Measurements from ENCODE around the gene NHEJ1. TPM values are rescaled to one million over a fixed set of nuclear protein-coding genes. Genes with fewer than 3 reads are reported as not detected.

The NHEJ1 gene
- total RNA-seq, 1 experiment from 2014 or later = 11.5 TPM

DNA sequence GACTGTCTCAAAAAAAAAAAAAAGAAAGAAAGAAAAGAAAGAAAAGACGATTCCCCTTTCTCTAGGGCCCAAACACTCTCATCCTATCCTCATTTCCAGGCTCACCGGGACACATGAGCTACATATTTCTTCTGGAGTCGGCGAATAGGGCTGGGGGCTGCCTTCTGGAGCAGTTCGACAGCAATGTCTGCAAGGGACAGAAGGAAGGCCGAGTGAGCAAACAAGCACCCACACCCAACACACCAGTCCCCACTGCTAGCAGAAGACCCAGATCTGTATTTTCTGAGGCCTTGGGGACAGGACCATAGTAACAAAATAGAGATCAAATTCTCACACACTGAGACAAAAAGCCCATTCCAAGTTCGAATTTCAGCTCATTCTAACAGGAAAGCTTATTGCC, 14.9 kb upstream of the NHEJ1 start:
- Mint-ChIP-seq H3K27ac (ENCODE audit: low read depth, unreplicated experiment) (peak overlapping the region; percentile 35), H3K4me3 (ENCODE audit: unreplicated experiment) (peak overlapping the region; percentile 82), H3K9me3 (ENCODE audit: unreplicated experiment) (no peaks in the 10 kb centered on the region), H3K36me3 (ENCODE audit: insufficient read depth, unreplicated experiment) (peaks cover 41% of the 10 kb centered on the region), H3K4me1 (ENCODE audit: insufficient read depth, unreplicated experiment) (peaks cover 8% of the 10 kb centered on the region), H3K27me3 (ENCODE audit: insufficient read depth, unreplicated experiment) (no peaks in the 10 kb centered on the region)
- ChIA-PET POLR2A (interaction anchor here (0.5 to 3.4 kb wide), 19 partner anchors 9 to 341 kb away, joined by 3 to 93 read pairs (median 11); partner anchors contain the start of genes ABCB6, ANKZF1, ATG9A and DNAJB2), CTCF (interaction anchor here (0.7 to 9.3 kb wide), 13 partner anchors 12 to 165 kb away, joined by 3 to 82 read pairs (median 6); partner anchors contain the start of genes ANKZF1, ATG9A, DNAJB2 and NHEJ1)
- no TSS peak for BruUV-seq (replicated peaks)
- TF ChIP-seq, protein P1, sequence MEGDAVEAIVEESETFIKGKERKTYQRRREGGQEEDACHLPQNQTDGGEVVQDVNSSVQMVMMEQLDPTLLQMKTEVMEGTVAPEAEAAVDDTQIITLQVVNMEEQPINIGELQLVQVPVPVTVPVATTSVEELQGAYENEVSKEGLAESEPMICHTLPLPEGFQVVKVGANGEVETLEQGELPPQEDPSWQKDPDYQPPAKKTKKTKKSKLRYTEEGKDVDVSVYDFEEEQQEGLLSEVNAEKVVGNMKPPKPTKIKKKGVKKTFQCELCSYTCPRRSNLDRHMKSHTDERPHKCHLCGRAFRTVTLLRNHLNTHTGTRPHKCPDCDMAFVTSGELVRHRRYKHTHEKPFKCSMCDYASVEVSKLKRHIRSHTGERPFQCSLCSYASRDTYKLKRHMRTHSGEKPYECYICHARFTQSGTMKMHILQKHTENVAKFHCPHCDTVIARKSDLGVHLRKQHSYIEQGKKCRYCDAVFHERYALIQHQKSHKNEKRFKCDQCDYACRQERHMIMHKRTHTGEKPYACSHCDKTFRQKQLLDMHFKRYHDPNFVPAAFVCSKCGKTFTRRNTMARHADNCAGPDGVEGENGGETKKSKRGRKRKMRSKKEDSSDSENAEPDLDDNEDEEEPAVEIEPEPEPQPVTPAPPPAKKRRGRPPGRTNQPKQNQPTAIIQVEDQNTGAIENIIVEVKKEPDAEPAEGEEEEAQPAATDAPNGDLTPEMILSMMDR (IDR thresholded peaks at IDR 0.05; ENCODE audit: unreplicated experiment) = no peak
- DNase-seq (ENCODE audit: unreplicated experiment) = no peak
- intact Hi-C loops (cut with micrococcal nuclease) = loop anchor here (5.0 kb wide), 1 partner anchor 102 kb away; the partner anchor contains the start of gene DNAJB2

DNA sequence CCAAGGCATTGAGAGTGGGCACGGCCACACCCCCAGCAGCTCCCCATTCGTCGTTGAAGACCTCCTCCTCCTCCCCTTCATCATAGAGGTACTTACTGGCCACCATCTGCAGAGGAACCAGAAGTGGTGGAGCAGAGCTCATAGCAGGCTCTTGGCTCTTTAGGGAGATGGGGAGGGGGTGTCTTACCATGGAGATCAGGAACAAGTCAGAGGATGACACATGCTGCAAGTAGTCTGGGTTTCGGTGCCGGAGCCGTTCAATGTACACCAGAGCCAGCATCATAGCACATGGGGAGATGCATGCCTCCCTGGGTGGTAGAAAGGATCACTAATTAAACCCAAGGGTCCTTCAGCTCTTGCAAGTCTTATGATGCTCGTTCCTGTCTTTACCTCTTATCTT, 14.2 kb upstream of the NHEJ1 start:
- Mint-ChIP-seq H3K36me3 (ENCODE audit: insufficient read depth, unreplicated experiment) (peaks cover 41% of the 10 kb centered on the region), H3K9me3 (ENCODE audit: unreplicated experiment) (no peaks in the 10 kb centered on the region), H3K27ac (ENCODE audit: low read depth, unreplicated experiment) (no peak overlapping the region), H3K4me1 (ENCODE audit: insufficient read depth, unreplicated experiment) (peaks cover 8% of the 10 kb centered on the region), H3K27me3 (ENCODE audit: insufficient read depth, unreplicated experiment) (no peaks in the 10 kb centered on the region), H3K4me3 (ENCODE audit: unreplicated experiment) (no peak overlapping the region)
- ChIA-PET CTCF (interaction anchor here (0.9 to 9.3 kb wide), 11 partner anchors 9 to 164 kb away, joined by 3 to 82 read pairs (median 7); partner anchors contain the start of gene NHEJ1), POLR2A (interaction anchor here (1.6 to 3.4 kb wide), 5 partner anchors 15 to 112 kb away, joined by 6 to 93 read pairs (median 11); partner anchors contain the start of genes ANKZF1, ATG9A, DNAJB2 and ZFAND2B)
- no TSS peak for BruUV-seq (replicated peaks)
- TF ChIP-seq, protein P1 (IDR thresholded peaks at IDR 0.05; ENCODE audit: unreplicated experiment) = no peak
- intact Hi-C loops (cut with micrococcal nuclease) = loop anchor here (5.0 kb wide), 1 partner anchor 102 kb away; the partner anchor contains the start of gene DNAJB2
- no peak for DNase-seq (ENCODE audit: unreplicated experiment)

DNA sequence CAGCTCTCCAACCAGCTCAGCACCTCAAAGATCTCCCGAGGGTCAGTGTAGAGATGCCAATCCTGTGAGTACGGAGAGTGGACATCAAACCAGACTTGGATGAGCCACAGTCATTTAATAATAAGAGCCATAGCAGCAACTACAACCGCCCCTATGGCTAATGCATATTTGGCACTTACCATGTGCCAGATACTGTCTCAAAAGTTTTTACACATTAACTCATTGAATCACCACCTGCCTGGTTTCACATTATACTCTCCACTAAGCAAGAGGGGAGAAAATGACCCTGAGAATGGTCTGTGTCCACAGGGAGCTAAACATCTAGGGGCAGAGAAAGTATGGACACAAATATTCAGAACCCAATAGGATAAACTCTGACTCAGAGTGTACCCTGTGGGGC, 13.5 kb upstream of the NHEJ1 start:
- TF ChIP-seq, protein P1 (IDR thresholded peaks at IDR 0.05; ENCODE audit: unreplicated experiment) = no peak
- H3K9me3 Mint-ChIP-seq (ENCODE audit: unreplicated experiment) = no peaks in the 10 kb centered on the region
- no peaks in the 10 kb centered on the region for H3K27me3 Mint-ChIP-seq (ENCODE audit: insufficient read depth, unreplicated experiment)
- DNase-seq (ENCODE audit: unreplicated experiment) = no peak
- no peak overlapping the region for H3K4me3 Mint-ChIP-seq (ENCODE audit: unreplicated experiment)
- peaks cover 8% of the 10 kb centered on the region for H3K4me1 Mint-ChIP-seq (ENCODE audit: insufficient read depth, unreplicated experiment)
- peak overlapping the region; percentile 28 for H3K27ac Mint-ChIP-seq (ENCODE audit: low read depth, unreplicated experiment)
- BruUV-seq (replicated peaks) = no TSS peak
- POLR2A ChIA-PET = interaction anchor here (0.9 to 2.0 kb wide), 4 partner anchors 14 to 121 kb away, joined by 3 to 9 read pairs (median 6); partner anchors contain the start of gene ZFAND2B
- peaks cover 41% of the 10 kb centered on the region for H3K36me3 Mint-ChIP-seq (ENCODE audit: insufficient read depth, unreplicated experiment)
- CTCF ChIA-PET = interaction anchor here (0.6 to 9.3 kb wide), 14 partner anchors 8 to 350 kb away, joined by 3 to 82 read pairs (median 4); partner anchors contain the start of gene NHEJ1
- intact Hi-C loops (cut with micrococcal nuclease) = no loop called here

DNA sequence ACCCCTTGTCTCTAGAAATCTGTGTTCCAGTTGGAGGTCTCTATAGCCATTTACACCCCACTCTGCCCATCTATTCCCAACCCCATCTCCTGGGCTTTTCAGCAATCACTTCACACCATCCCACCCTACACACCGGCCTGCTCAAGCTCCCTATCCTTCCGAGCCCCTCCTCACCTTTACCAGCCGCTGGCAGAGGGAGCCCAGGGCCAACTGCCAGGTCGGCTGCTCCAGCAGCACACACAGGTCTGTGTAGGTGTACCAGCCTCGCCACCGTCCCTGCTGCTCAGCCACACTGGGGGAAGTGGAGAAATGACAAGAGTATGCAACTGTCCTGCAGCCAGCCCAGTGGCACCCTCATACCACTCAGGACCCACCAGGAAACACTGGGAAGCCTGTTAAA, 12.6 kb upstream of the NHEJ1 start:
- H3K27me3 Mint-ChIP-seq (ENCODE audit: insufficient read depth, unreplicated experiment) = no peaks in the 10 kb centered on the region
- no peaks in the 10 kb centered on the region for H3K9me3 Mint-ChIP-seq (ENCODE audit: unreplicated experiment)
- intact Hi-C loops (cut with micrococcal nuclease) = no loop called here
- BruUV-seq (replicated peaks) = no TSS peak
- H3K4me3 Mint-ChIP-seq (ENCODE audit: unreplicated experiment) = no peak overlapping the region
- H3K4me1 Mint-ChIP-seq (ENCODE audit: insufficient read depth, unreplicated experiment) = peaks cover 8% of the 10 kb centered on the region
- DNase-seq (ENCODE audit: unreplicated experiment) = no peak
- CTCF ChIA-PET = interaction anchor here (1.0 to 9.3 kb wide), 8 partner anchors 9 to 178 kb away, joined by 4 to 82 read pairs (median 10); partner anchors contain the start of gene NHEJ1
- no peak overlapping the region for H3K27ac Mint-ChIP-seq (ENCODE audit: low read depth, unreplicated experiment)
- H3K36me3 Mint-ChIP-seq (ENCODE audit: insufficient read depth, unreplicated experiment) = peaks cover 33% of the 10 kb centered on the region
- TF ChIP-seq, protein P1 (IDR thresholded peaks at IDR 0.05; ENCODE audit: unreplicated experiment) = no peak
- POLR2A ChIA-PET = interaction anchor here (0.9 to 1.2 kb wide), 2 partner anchors 45 to 122 kb away, joined by 3 to 6 read pairs; no protein-coding TSS in a partner anchor
